Mesenchymal stem cell (in vitro differentiated cells and primary cell): ENCODE data around the gene BMERB1.

Experiments used
- DNase-seq: peaks from one replicate; pipeline ENCODE4 v3.0.0-alpha.2; 2013
- H2AFZ ChIP-seq: one replicate; pipeline ENCODE4 v1.6.1; 2013; ENCODE audit warnings: low read depth, mild to moderate bottlenecking, control low read depth, inconsistent platforms, low read length, moderate library complexity
- H2AK5ac ChIP-seq: 2 replicates; pipeline ENCODE4 v1.6.1; 2013; ENCODE audit warnings: low read length, moderate library complexity, mild to moderate bottlenecking, inconsistent platforms; ENCODE audit not compliant: severe bottlenecking
- H2BK120ac ChIP-seq: one replicate; pipeline ENCODE4 v1.6.1; 2013; ENCODE audit warnings: low read depth, mild to moderate bottlenecking, inconsistent platforms, low read length, moderate library complexity
- H2BK12ac ChIP-seq, 2 experiments: one replicate each; pipeline ENCODE4 v1.6.1; 2013; ENCODE audit warnings: inconsistent platforms in 2 of 2, low read length in 2 of 2, mild to moderate bottlenecking in 2 of 2, moderate library complexity in 2 of 2, control low read depth in 1 of 2
- H2BK15ac ChIP-seq: one replicate; pipeline ENCODE4 v1.6.1; 2013; ENCODE audit warnings: mild to moderate bottlenecking, low read depth, inconsistent platforms; ENCODE audit not compliant: poor library complexity, severe bottlenecking
- H2BK5ac ChIP-seq: 2 replicates; pipeline ENCODE4 v1.6.1; 2013; ENCODE audit warnings: low read depth, mild to moderate bottlenecking, low read length, control low read depth, inconsistent platforms; ENCODE audit not compliant: poor library complexity, severe bottlenecking
- H3K14ac ChIP-seq, 2 experiments: one replicate each; pipeline ENCODE4 v1.6.1; 2013; ENCODE audit warnings: inconsistent platforms in 2 of 2, low read length in 2 of 2, control low read depth in 1 of 2, mild to moderate bottlenecking in 1 of 2, moderate library complexity in 1 of 2
- H3K18ac ChIP-seq, 2 experiments: one replicate each; pipeline ENCODE4 v1.6.1; 2013; ENCODE audit warnings: inconsistent platforms in 2 of 2, low read length in 2 of 2, control low read depth in 1 of 2, low read depth in 1 of 2, mild to moderate bottlenecking in 1 of 2
- H3K23ac ChIP-seq, 2 experiments: one replicate each; pipeline ENCODE4 v1.6.1; 2013; ENCODE audit warnings: inconsistent platforms in 2 of 2, low read length in 2 of 2, mild to moderate bottlenecking in 2 of 2, moderate library complexity in 2 of 2, control low read depth in 1 of 2
- H3K27ac ChIP-seq: 2 replicates; pipeline ENCODE4 v1.5.1; 2013; ENCODE audit warnings: mild to moderate bottlenecking, moderate library complexity, low read length, control low read depth, inconsistent platforms; ENCODE audit not compliant: poor library complexity, severe bottlenecking
- H3K27me3 ChIP-seq, 2 experiments: 2 replicates each; pipeline versions ENCODE4 v1.6.1 to v1.7.0; 2013; ENCODE audit warnings: low read length in 2 of 2, mild to moderate bottlenecking in 2 of 2, moderate library complexity in 2 of 2, control low read depth in 1 of 2, inconsistent platforms in 1 of 2; ENCODE audit not compliant: control insufficient read depth in 1 of 2, insufficient read depth in 1 of 2
- H3K36me3 ChIP-seq, 2 experiments: 2 replicates each; pipeline versions ENCODE4 v1.6.1 to v1.7.0; 2013; ENCODE audit warnings: low read length in 2 of 2, control low read depth in 1 of 2, inconsistent platforms in 1 of 2, low read depth in 1 of 2, mild to moderate bottlenecking in 1 of 2; ENCODE audit not compliant: insufficient read depth in 2 of 2, control insufficient read depth in 1 of 2
- H3K4ac ChIP-seq, 2 experiments: one replicate each; pipeline ENCODE4 v1.6.1; 2013; ENCODE audit warnings: inconsistent platforms in 2 of 2, low read length in 2 of 2, mild to moderate bottlenecking in 2 of 2, moderate library complexity in 2 of 2, control low read depth in 1 of 2, low read depth in 1 of 2
- H3K4me1 ChIP-seq: 2 replicates; pipeline ENCODE4 v1.6.1; 2013; ENCODE audit warnings: low read depth, low read length, control low read depth; ENCODE audit not compliant: control insufficient read depth, insufficient read depth
- H3K4me2 ChIP-seq: 2 replicates; pipeline ENCODE4 v1.6.1; 2013; ENCODE audit warnings: low read length, mild to moderate bottlenecking, inconsistent platforms; ENCODE audit not compliant: poor library complexity, severe bottlenecking
- H3K4me3 ChIP-seq, 2 experiments: 2 replicates each; pipeline versions ENCODE4 v1.5.1 to v1.7.0; 2013; ENCODE audit warnings: low read length in 2 of 2, mild to moderate bottlenecking in 2 of 2, control low read depth in 1 of 2, low read depth in 1 of 2; ENCODE audit not compliant: insufficient read depth in 1 of 2
- H3K79me1 ChIP-seq: replicated peaks from 2 replicates; pipeline ENCODE4 v1.6.1; 2013; ENCODE audit warnings: mild to moderate bottlenecking, control low read depth, low read length, inconsistent platforms; ENCODE audit not compliant: poor library complexity, severe bottlenecking
- H3K9ac ChIP-seq: 2 replicates; pipeline ENCODE4 v1.7.0; 2013; ENCODE audit warnings: mild to moderate bottlenecking, low read length, moderate library complexity
- H3K9me3 ChIP-seq: 2 replicates; pipeline ENCODE4 v1.7.0; 2013; ENCODE audit warnings: mild to moderate bottlenecking, low read length; ENCODE audit not compliant: control insufficient read depth
- H4K8ac ChIP-seq: one replicate; pipeline ENCODE4 v1.6.1; 2013; ENCODE audit warnings: inconsistent platforms, mild to moderate bottlenecking, low read length, moderate library complexity
- H4K91ac ChIP-seq: one replicate; pipeline ENCODE4 v1.6.1; 2013; ENCODE audit warnings: mild to moderate bottlenecking, low read length, inconsistent platforms
- WGBS: methylation state at CpG from one replicate; pipeline ENCODE4 v1.1.7; 2013; ENCODE audit warnings: mixed read lengths; 5-methylcytosine and 5-hydroxymethylcytosine counted together

Gene BMERB1

DNA sequence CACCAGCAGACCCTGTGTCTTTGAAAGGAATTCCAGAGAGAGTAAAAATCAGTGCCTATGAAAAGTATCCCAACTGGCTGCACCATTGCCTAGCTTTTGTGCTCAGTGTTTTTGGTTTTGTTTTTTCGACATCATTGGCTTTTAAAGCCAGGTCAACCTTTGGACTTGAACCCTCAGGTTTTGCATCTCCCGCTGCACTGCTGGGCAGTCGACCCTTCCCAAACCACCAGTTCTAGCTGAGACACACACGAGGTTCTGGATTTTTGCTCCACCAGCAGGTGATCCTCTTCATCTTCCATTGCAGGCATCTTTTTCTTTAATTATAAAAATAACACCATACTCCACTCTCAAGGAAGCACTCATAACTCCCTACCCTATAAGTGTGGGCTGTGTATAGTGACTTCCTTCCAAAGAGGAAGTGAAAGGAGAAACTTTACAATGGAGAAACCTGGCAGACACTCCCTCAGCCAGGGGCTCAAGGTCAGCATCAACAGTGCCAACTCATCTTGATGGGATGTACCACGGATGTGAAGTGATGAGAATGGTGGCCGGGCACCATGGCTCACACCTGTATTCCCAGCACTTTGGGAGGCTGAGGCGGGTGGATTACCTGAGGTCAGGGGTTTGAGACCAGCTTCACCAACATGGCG is 57.8 kb downstream of the BMERB1 start:
- Histone ChIP-seq H2AK5ac (no peak overlapping the region), H3K9ac (no peak overlapping the region), H3K27ac (no peak overlapping the region), H2BK120ac (no peak overlapping the region), H3K14ac (no peak overlapping the region), H3K79me1 (peaks cover 39% of the 10 kb centered on the region), H3K4me1 (peaks cover 9% of the 10 kb centered on the region), H3K4ac (no peak overlapping the region), H3K23ac (no peak overlapping the region), H2BK5ac (no peak overlapping the region), H4K8ac (no peak overlapping the region), H2BK15ac (no peak overlapping the region), H3K9me3 (no peaks in the 10 kb centered on the region), H2AFZ (no peak overlapping the region), H4K91ac (no peak overlapping the region), H3K27me3 (no peaks in the 10 kb centered on the region), H3K4me2 (no peak overlapping the region), H2BK12ac (no peak overlapping the region), H3K18ac (no peak overlapping the region), H3K4me3 (peak overlapping the region in 1 of 2 experiments; percentile 35), H3K36me3 (peaks cover 0 to 20% of the 10 kb centered on the region in 2 experiments)
- 82% methylated on average over 7 of the region's 8 CpGs for WGBS
- DNase-seq: no peak

DNA sequence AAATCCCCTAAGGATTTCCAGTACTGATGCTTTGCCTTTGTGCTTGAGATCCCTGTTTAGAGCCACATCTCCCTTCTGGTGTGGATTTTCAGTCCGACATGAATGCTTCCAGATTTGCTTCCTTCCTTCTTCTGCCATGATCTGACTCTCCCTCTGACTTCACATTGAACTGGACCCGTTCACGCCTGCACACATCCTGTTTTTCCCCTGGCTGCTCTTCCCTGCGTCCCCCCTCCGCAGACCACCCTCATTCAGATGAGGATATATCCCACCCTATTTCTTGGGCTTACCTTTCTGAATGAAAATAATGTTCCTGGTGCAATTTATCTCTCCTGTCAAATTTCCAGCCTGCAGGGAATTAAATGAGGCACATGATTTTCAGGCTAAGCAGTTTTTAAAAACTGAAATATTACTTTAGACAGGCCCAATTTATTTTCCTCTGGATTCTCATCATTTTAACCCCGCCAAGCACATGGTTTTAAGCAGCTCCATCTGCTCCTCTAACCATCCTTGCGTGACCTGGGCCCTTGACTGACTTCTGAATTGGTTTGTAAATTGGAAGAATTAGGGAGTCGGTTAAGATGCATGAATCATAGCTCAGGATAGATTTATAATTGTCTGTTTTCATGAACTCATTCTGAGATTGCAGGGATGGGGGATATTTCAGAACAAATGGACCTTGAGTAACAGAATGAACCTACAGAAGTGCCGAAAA is 59.2 kb downstream of the BMERB1 start:
- Histone ChIP-seq H3K4ac (peak overlapping the region in 1 of 2 experiments; percentile 17), H2BK15ac (no peak overlapping the region), H4K91ac (no peak overlapping the region), H3K9me3 (no peaks in the 10 kb centered on the region), H3K18ac (peak overlapping the region in 1 of 2 experiments; percentile 90), H2BK5ac (no peak overlapping the region), H4K8ac (no peak overlapping the region), H2BK12ac (no peak overlapping the region), H2AFZ (no peak overlapping the region), H3K14ac (peak overlapping the region in 1 of 2 experiments; percentile 39), H2AK5ac (no peak overlapping the region), H3K4me2 (no peak overlapping the region), H3K27me3 (no peaks in the 10 kb centered on the region), H3K4me1 (peaks cover 9% of the 10 kb centered on the region), H3K4me3 (peak overlapping the region in 1 of 2 experiments; percentile 47), H3K36me3 (peaks cover 0 to 27% of the 10 kb centered on the region in 2 experiments), H3K79me1 (peaks cover 36% of the 10 kb centered on the region), H2BK120ac (no peak overlapping the region), H3K23ac (peak overlapping the region in 1 of 2 experiments; percentile 66), H3K9ac (peak overlapping the region; percentile 72), H3K27ac (peak overlapping the region; percentile 24)
- peak; percentile 81 for DNase-seq
- WGBS: 32% methylated on average over 9 of the region's 9 CpGs

DNA sequence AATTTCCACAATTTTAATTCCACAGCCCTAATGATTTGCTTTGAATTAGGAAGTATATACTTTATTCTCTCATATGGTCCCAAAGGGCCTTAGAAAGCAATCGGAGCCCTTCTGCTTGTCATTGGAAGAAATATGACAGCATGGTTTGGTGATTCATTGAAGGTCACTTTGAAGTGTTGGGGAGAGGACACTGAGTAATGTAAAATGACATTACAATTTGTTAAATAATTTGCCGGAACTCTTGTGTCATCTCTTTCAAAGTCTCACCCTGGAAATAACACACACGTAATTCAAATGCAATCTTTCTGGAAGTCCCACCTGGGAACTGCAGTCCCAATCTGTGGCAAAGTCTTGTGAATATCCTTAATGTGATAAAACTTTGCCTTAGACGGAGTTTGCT is 59.8 kb downstream of the BMERB1 start:
- Histone ChIP-seq H3K9ac (peak overlapping the region; percentile 72), H3K4me3 (peak overlapping the region in 1 of 2 experiments; percentile 47), H4K8ac (no peak overlapping the region), H3K23ac (no peak overlapping the region), H3K4me2 (no peak overlapping the region), H3K4me1 (peaks cover 7% of the 10 kb centered on the region), H3K4ac (no peak overlapping the region), H2AK5ac (no peak overlapping the region), H2BK5ac (no peak overlapping the region), H3K27ac (peak overlapping the region; percentile 46), H2AFZ (no peak overlapping the region), H2BK12ac (no peak overlapping the region), H3K9me3 (no peaks in the 10 kb centered on the region), H3K36me3 (peaks cover 0 to 27% of the 10 kb centered on the region in 2 experiments), H2BK15ac (no peak overlapping the region), H3K14ac (no peak overlapping the region), H3K18ac (no peak overlapping the region), H2BK120ac (no peak overlapping the region), H4K91ac (no peak overlapping the region), H3K27me3 (no peaks in the 10 kb centered on the region), H3K79me1 (peaks cover 34% of the 10 kb centered on the region)
- peak; percentile 80 for DNase-seq
- 19% methylated on average over 2 of the region's 4 CpGs for WGBS

DNA sequence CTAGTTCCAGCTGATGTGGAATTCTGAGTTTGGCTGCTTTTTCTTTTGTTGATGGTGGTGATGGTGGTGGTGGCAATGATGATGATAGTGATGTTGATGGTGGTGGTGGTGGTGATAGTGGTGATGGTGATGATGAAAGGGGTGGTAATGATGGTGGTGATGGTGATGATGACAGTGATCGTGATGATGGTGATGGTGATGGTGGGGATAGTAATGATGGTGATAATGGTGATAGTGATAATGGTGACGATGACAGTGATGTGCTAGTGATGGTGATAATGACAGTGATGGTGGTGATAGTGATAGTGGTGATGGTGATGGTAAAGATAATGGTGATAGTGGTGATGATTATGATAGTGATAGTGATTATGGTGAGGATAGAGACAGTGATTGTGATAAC is 61.5 kb downstream of the BMERB1 start:
- Histone ChIP-seq H3K23ac (no peak overlapping the region), H3K4me1 (peaks cover 2% of the 10 kb centered on the region), H3K27me3 (no peaks in the 10 kb centered on the region), H3K9me3 (no peaks in the 10 kb centered on the region), H2AFZ (no peak overlapping the region), H3K9ac (no peak overlapping the region), H3K4me2 (no peak overlapping the region), H2AK5ac (no peak overlapping the region), H3K79me1 (peaks cover 30% of the 10 kb centered on the region), H4K8ac (no peak overlapping the region), H3K18ac (no peak overlapping the region), H2BK15ac (no peak overlapping the region), H4K91ac (peak overlapping the region; percentile 25), H3K36me3 (peaks cover 3 to 24% of the 10 kb centered on the region in 2 experiments), H3K4me3 (no peak overlapping the region), H3K27ac (no peak overlapping the region), H2BK5ac (no peak overlapping the region), H2BK120ac (no peak overlapping the region), H3K4ac (no peak overlapping the region), H3K14ac (no peak overlapping the region), H2BK12ac (peak overlapping the region in 1 of 2 experiments; percentile 44)
- WGBS: 98% methylated on average over 2 of the region's 2 CpGs
- no peak for DNase-seq
